MM.1S (cell line): ENCODE results near the gene GREB1.

ENCODE experiments used
- DNase-seq: peaks from one replicate; pipeline ENCODE4 v3.0.0-alpha.2; 2015
- H2AFZ ChIP-seq: fragments of 300-600 bp; sonication (generic); 2 replicates; pipeline ENCODE4 v1.6.0; 2016; ENCODE audit warnings: antibody characterized with exemption, low read length
- H3F3A ChIP-seq: fragments of 300-600 bp; sonication (generic); 2 replicates; pipeline ENCODE4 v1.6.1; 2016; ENCODE audit warnings: mild to moderate bottlenecking, antibody characterized with exemption, low read length, moderate library complexity, mixed read lengths; ENCODE audit not compliant: insufficient read depth
- H3K27ac ChIP-seq: fragments of 300-600 bp; sonication (generic); 2 replicates; pipeline ENCODE4 v1.5.1; 2016; ENCODE audit warnings: mild to moderate bottlenecking, low read length
- H3K27me3 ChIP-seq: fragments of 300-600 bp; sonication (generic); replicated peaks from 2 replicates; pipeline ENCODE4 v1.6.0; 2016; ENCODE audit warnings: low read length; ENCODE audit not compliant: insufficient read depth
- H3K36me3 ChIP-seq: fragments of 300-600 bp; sonication (generic); replicated peaks from 2 replicates; pipeline ENCODE4 v1.6.1; 2016; ENCODE audit warnings: mild to moderate bottlenecking, low read length, mixed read lengths; ENCODE audit not compliant: insufficient read depth
- H3K4me1 ChIP-seq: fragments of 300-600 bp; sonication (generic); 2 replicates; pipeline ENCODE4 v1.6.1; 2016; ENCODE audit warnings: low read length, mixed read lengths
- H3K4me2 ChIP-seq: fragments of 300-600 bp; sonication (generic); 2 replicates; pipeline ENCODE4 v1.6.0; 2016; ENCODE audit warnings: low read depth, low read length
- H3K4me3 ChIP-seq: fragments of 300-600 bp; sonication (generic); 2 replicates; pipeline ENCODE4 v1.5.1; 2016; ENCODE audit warnings: low read length, mixed read lengths
- H3K79me2 ChIP-seq: fragments of 300-600 bp; sonication (generic); 2 replicates; pipeline ENCODE4 v1.6.1; 2016; ENCODE audit warnings: mixed run types, low read length, mixed read lengths
- H3K9ac ChIP-seq: fragments of 300-600 bp; sonication (generic); 2 replicates; pipeline ENCODE4 v1.6.1; 2016; ENCODE audit warnings: low read length, mixed read lengths
- H3K9me2 ChIP-seq: fragments of 300-600 bp; sonication (generic); replicated peaks from 2 replicates; pipeline ENCODE4 v1.6.1; 2016; ENCODE audit warnings: mild to moderate bottlenecking, low read length, mixed read lengths; ENCODE audit not compliant: insufficient read depth
- H3K9me3 ChIP-seq: fragments of 300-600 bp; sonication (generic); replicated peaks from 2 replicates; pipeline ENCODE4 v1.6.1; 2016; ENCODE audit warnings: mild to moderate bottlenecking, low read length, mixed read lengths; ENCODE audit not compliant: insufficient read depth
- H4K20me1 ChIP-seq: fragments of 300-600 bp; sonication (generic); 2 replicates; pipeline ENCODE4 v1.6.1; 2016; ENCODE audit warnings: mild to moderate bottlenecking, low read length, moderate library complexity, mixed read lengths; ENCODE audit not compliant: insufficient read depth
- CTCF ChIP-seq: fragments of 300-600 bp; sonication (generic); IDR thresholded peaks from 2 replicates; pipeline ENCODE4 v1.5.1; 2016; ENCODE audit warnings: antibody characterized with exemption, low read length, mixed read lengths
- EZH2 ChIP-seq: fragments of 300-600 bp; sonication (generic); optimal IDR thresholded peaks from 2 replicates; pipeline ENCODE3; 2017; ENCODE audit warnings: low read depth, mild to moderate bottlenecking, antibody characterized with exemption, low read length, mixed read lengths
- EZH2phosphoT487 ChIP-seq: fragments of 300-600 bp; sonication (generic); IDR thresholded peaks from 2 replicates; pipeline ENCODE4 v1.6.1; 2018; ENCODE audit warnings: antibody characterized with exemption, low read length

Gene GREB1

GRCh38 chr2:11506611-11506969 lies 27.3 kb upstream of the GREB1 start:
- Histone ChIP-seq H3K27me3 (no peaks in the 10 kb centered on the region), H3K4me1 (peaks cover 32% of the 10 kb centered on the region), H3K4me2 (peak overlapping the region; percentile 43; the same call in 1 of the 2 replicates), H3K9ac (peak overlapping the region; percentile 36; the same call in 1 of the 2 replicates), H3F3A (peaks cover 18% of the 10 kb centered on the region), H3K4me3 (no peak overlapping the region), H3K9me2 (no peaks in the 10 kb centered on the region), H4K20me1 (no peaks in the 10 kb centered on the region), H2AFZ (no peak overlapping the region), H3K79me2 (no peaks in the 10 kb centered on the region), H3K9me3 (no peaks in the 10 kb centered on the region), H3K27ac (peak overlapping the region; percentile 84), H3K36me3 (no peaks in the 10 kb centered on the region)
- no peak for TF ChIP-seq EZH2phosphoT487
- no peak for TF ChIP-seq EZH2
- TF ChIP-seq CTCF: no peak
- no peak for DNase-seq

- TF ChIP-seq CTCF: no peak
- no peak for TF ChIP-seq EZH2
- TF ChIP-seq EZH2phosphoT487: no peak
- H3K79me2 ChIP-seq: no peaks in the 10 kb centered on the region
- no peaks in the 10 kb centered on the region for H3K9me2 ChIP-seq
- no peak overlapping the region for H2AFZ ChIP-seq
- peak overlapping the region; percentile 24; the same call in 1 of the 2 replicates for H3K27ac ChIP-seq
- no peak overlapping the region for H3K4me2 ChIP-seq
- peaks cover 32% of the 10 kb centered on the region for H3K4me1 ChIP-seq
- no peak for DNase-seq
- H3F3A ChIP-seq: peaks cover 18% of the 10 kb centered on the region
- no peak overlapping the region for H3K9ac ChIP-seq
- H3K9me3 ChIP-seq: no peaks in the 10 kb centered on the region
- no peaks in the 10 kb centered on the region for H4K20me1 ChIP-seq
- H3K27me3 ChIP-seq: no peaks in the 10 kb centered on the region
- H3K36me3 ChIP-seq: no peaks in the 10 kb centered on the region
- no peak overlapping the region for H3K4me3 ChIP-seq
These were observed 26.3 kb upstream of the GREB1 start for GRCh38 chr2:11507517-11507916.

DNA sequence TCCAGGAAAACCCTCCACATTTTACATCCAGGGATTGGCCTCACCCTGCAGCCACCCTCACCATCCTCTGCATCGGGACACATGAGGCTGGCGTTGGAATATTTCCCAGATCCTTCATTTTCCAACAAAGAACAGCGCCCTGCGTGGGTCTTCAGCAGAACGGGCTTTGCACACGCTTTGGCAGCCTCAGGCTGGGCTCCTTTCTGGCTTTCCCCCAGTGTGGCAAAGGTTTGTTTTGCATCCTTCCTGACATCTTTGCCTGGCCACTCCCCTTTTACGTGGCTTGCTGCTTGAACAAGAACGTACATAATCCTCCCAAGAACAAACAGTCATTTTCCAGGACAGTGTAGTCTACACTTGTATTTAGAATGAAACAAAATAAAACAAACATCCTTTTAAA lies 25.6 kb upstream of the GREB1 start:
- H4K20me1 ChIP-seq: no peaks in the 10 kb centered on the region
- no peaks in the 10 kb centered on the region for H3K9me3 ChIP-seq
- no peak for TF ChIP-seq EZH2phosphoT487
- TF ChIP-seq CTCF: no peak
- no peak for TF ChIP-seq EZH2
- no peaks in the 10 kb centered on the region for H3K9me2 ChIP-seq
- peak overlapping the region; percentile 24; the same call in 1 of the 2 replicates for H3K27ac ChIP-seq
- peaks cover 32% of the 10 kb centered on the region for H3K4me1 ChIP-seq
- H3K9ac ChIP-seq: no peak overlapping the region
- H3K27me3 ChIP-seq: no peaks in the 10 kb centered on the region
- H3K4me2 ChIP-seq: no peak overlapping the region
- no peaks in the 10 kb centered on the region for H3K79me2 ChIP-seq
- no peak overlapping the region for H2AFZ ChIP-seq
- no peaks in the 10 kb centered on the region for H3K36me3 ChIP-seq
- peaks cover 18% of the 10 kb centered on the region for H3F3A ChIP-seq
- DNase-seq: no peak
- no peak overlapping the region for H3K4me3 ChIP-seq
